ENCODE data around the gene ZNF80. TPM values are rescaled to one million over a fixed set of nuclear protein-coding genes. Genes with fewer than 3 reads are reported as not detected.

Gene ZNF80
- total RNA-seq, 3 donors from 2014 or later, result 0.16 to 0.33 TPM; not detected in 1

GRCh38 chr3:114234745-114235144, 2.6 kb downstream of the ZNF80 start:
- no peak overlapping the region for H3K4me3 ChIP-seq
- no peaks in the 10 kb centered on the region for H3K4me1 ChIP-seq
- no peaks in the 10 kb centered on the region for H3K36me3 ChIP-seq
- DNase-seq (ENCODE audit: low spot score in 2 of 2), result no peak
- H3K27me3 ChIP-seq, result no peaks in the 10 kb centered on the region
- H3K27ac ChIP-seq, result no peak overlapping the region
- intact Hi-C loops (cut with DNase I; ENCODE audit: low total_unique reads), result no loop called here
- TF ChIP-seq POLR2A (IDR thresholded peaks at IDR 0.05) (no peak), POLR2AphosphoS5 (IDR thresholded peaks at IDR 0.05) (no peak), CTCF (IDR thresholded peaks at IDR 0.05) (no peak)
- no peaks in the 10 kb centered on the region for H3K9me3 ChIP-seq

- Histone ChIP-seq H3K36me3 (no peaks in the 10 kb centered on the region), H3K4me3 (no peak overlapping the region), H3K4me1 (no peaks in the 10 kb centered on the region), H3K9me3 (no peaks in the 10 kb centered on the region), H3K27me3 (no peaks in the 10 kb centered on the region), H3K27ac (no peak overlapping the region)
- intact Hi-C loops (cut with DNase I; ENCODE audit: low total_unique reads), result no loop called here
- TF ChIP-seq POLR2AphosphoS5 (IDR thresholded peaks at IDR 0.05) (no peak), CTCF (IDR thresholded peaks at IDR 0.05) (no peak), POLR2A (IDR thresholded peaks at IDR 0.05) (no peak)
- DNase-seq (ENCODE audit: low spot score in 2 of 2), result no peak
Observed at GRCh38 chr3:114231616-114232015, 5.8 kb downstream of the ZNF80 start.

GRCh38 chr3:114227076-114227475, 10.3 kb downstream of the ZNF80 start:
- no peak overlapping the region for H3K4me3 ChIP-seq
- no peaks in the 10 kb centered on the region for H3K27me3 ChIP-seq
- intact Hi-C loops (cut with DNase I; ENCODE audit: low total_unique reads), result no loop called here
- peaks cover 0 to 8% of the 10 kb centered on the region in 2 donors for H3K9me3 ChIP-seq
- no peaks in the 10 kb centered on the region for H3K36me3 ChIP-seq
- no peak for TF ChIP-seq POLR2A (IDR thresholded peaks at IDR 0.05)
- TF ChIP-seq CTCF (IDR thresholded peaks at IDR 0.05), result no peak
- TF ChIP-seq POLR2AphosphoS5 (IDR thresholded peaks at IDR 0.05), result no peak
- no peak for DNase-seq (ENCODE audit: low spot score in 2 of 2)
- H3K27ac ChIP-seq, result no peak overlapping the region
- no peaks in the 10 kb centered on the region for H3K4me1 ChIP-seq

GRCh38 chr3:114226313-114226712, 11.1 kb downstream of the ZNF80 start:
- Histone ChIP-seq H3K9me3 (peaks cover 0 to 8% of the 10 kb centered on the region in 2 donors), H3K36me3 (no peaks in the 10 kb centered on the region), H3K4me1 (no peaks in the 10 kb centered on the region), H3K27me3 (no peaks in the 10 kb centered on the region), H3K27ac (no peak overlapping the region), H3K4me3 (no peak overlapping the region)
- intact Hi-C loops (cut with DNase I; ENCODE audit: low total_unique reads), result no loop called here
- TF ChIP-seq POLR2A (IDR thresholded peaks at IDR 0.05), result no peak
- no peak for TF ChIP-seq CTCF (IDR thresholded peaks at IDR 0.05)
- no peak for TF ChIP-seq POLR2AphosphoS5 (IDR thresholded peaks at IDR 0.05)
- DNase-seq (ENCODE audit: low spot score in 2 of 2), result no peak

- intact Hi-C loops (cut with DNase I; ENCODE audit: low total_unique reads), result no loop called here
- no peaks in the 10 kb centered on the region for H3K36me3 ChIP-seq
- no peaks in the 10 kb centered on the region for H3K27me3 ChIP-seq
- H3K4me3 ChIP-seq, result no peak overlapping the region
- no peak for DNase-seq (ENCODE audit: low spot score in 2 of 2)
- H3K9me3 ChIP-seq, result peaks cover 0 to 8% of the 10 kb centered on the region in 2 donors
- TF ChIP-seq CTCF (IDR thresholded peaks at IDR 0.05), result no peak
- no peak for TF ChIP-seq POLR2A (IDR thresholded peaks at IDR 0.05)
- no peak for TF ChIP-seq POLR2AphosphoS5 (IDR thresholded peaks at IDR 0.05)
- H3K4me1 ChIP-seq, result no peaks in the 10 kb centered on the region
- no peak overlapping the region for H3K27ac ChIP-seq
Observed at GRCh38 chr3:114223143-114223542, 14.2 kb downstream of the ZNF80 start.

Measured in breast epithelium (tissue), 4 donors.